Motor neuron (in vitro differentiated cells): ENCODE results near the gene CR1. TPM values are rescaled to one million over a fixed set of nuclear protein-coding genes. Genes with fewer than 3 reads are reported as not detected.
"Not testable (repeated sequence)": the region's sequence is repeated elsewhere in the genome, so short reads cannot be mapped to it uniquely, and the experiment has no call there.

Experiments
- ATAC-seq, 8 experiments: fragments of 200-7000 bp; cut with Tn5 transposase; replicated peaks in 6 of 8; 2 replicates each; pipeline ENCODE4 v1.8.0; 2021; ENCODE audit warnings: mild to moderate bottlenecking in 8 of 8, moderate library complexity in 8 of 8
- H3K27ac ChIP-seq, 2 donors: fragments of 250-450 bp; sonication (Bioruptor Pico); 2 replicates each; pipeline ENCODE4 v1.9.0; 2021; ENCODE audit warnings: antibody characterized with exemption in 2 of 2, mild to moderate bottlenecking in 2 of 2, moderate library complexity in 1 of 2
- H3K4me1 ChIP-seq, 2 donors: fragments of 250-450 bp; sonication (Bioruptor Pico); replicated peaks in 1 of 2; 2 replicates each; pipeline ENCODE4 v1.6.1; 2021; ENCODE audit warnings: antibody characterized with exemption in 2 of 2, mild to moderate bottlenecking in 2 of 2, moderate library complexity in 1 of 2
- H3K4me3 ChIP-seq, 5 donors: fragments of 250-450 bp; sonication (Bioruptor Pico); 2 replicates each; pipeline ENCODE4 v1.9.0; 2021; ENCODE audit warnings: antibody characterized with exemption in 5 of 5, mild to moderate bottlenecking in 5 of 5, moderate library complexity in 4 of 5
- WGBS, 10 experiments: fragments of 450-650 bp; shearing (Covaris generic); methylation state at CpG; one replicate each; pipeline ENCODE4 v1.0.0; 2022; 5-methylcytosine and 5-hydroxymethylcytosine counted together
- in situ Hi-C, 9 experiments: fragments of 400-800 bp; cut with MboI; loops; one replicate each; pipeline ENCODE4 v1.15.0; 2021; ENCODE audit warnings: low sequenced_read_pairs in 9 of 9, low pct_unique_long_range_greater_than_20kb in 2 of 9; ENCODE audit not compliant: unreplicated experiment in 9 of 9
- total RNA-seq, 8 experiments: library from RNA; unstranded; fragments of 300-600 nt; gene quantifications; 2 replicates each; pipeline versions ENCODE4 v1.2.3 to v1.2.4, GENCODE V29; 2022

Gene CR1
- total RNA-seq, 8 experiments from 2014 or later: 0.05 to 1.1 (median 0.25) TPM; not detected in 2

DNA sequence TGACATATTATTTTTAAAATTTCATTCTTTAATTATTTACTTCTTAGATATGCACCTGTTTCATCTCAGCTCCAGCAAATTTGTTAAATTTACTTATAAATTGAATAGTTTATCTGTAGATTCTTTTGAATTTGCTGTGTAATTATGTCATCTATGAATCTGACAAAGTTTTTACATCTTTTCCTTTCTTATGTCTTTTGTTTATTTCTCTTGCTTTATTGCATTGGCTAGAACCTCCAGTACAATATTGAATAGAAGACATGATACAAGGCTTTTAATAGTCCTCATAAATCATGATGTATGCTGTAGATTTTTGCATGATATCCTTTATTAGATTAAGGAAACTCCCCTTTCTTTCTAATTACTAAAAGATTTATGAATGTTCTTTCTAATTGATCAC lies 20.8 kb downstream of the CR1 start:
- in situ Hi-C loops: no loop called here
- no peak for ATAC-seq
- Histone ChIP-seq H3K27ac (no peak overlapping the region), H3K4me1 (no peaks in the 10 kb centered on the region), H3K4me3 (no peak overlapping the region)

DNA sequence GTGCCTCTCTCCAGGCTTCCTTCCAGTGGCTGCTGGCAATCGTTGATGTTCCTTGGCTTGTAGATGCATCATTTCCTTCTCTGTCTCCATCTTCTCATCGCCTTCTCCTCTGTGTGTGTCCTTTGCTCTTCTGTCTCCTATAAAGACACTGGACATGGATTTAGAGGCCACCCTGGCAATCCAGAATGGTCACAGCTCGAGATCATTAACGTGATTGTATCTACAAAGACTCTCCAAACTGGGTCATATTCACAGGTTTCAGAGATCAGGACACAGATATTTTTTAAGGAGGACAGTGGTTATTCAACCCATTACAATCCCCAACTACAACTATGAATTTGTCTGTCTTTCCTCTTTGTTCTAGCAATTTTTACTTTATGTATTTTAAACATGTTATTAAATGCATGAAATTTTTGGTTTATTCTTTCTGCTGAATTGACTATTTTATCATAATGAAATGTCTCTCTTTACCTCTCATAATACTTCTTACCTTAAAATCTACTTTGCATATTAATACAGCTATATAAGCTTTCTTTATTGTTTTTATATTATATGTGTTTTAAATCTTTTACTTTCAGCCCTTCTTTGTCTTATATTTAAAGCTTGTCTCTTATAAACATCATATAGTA lies 22.8 kb downstream of the CR1 start:
- Histone ChIP-seq H3K4me3 (no peak overlapping the region), H3K4me1 (no peaks in the 10 kb centered on the region), H3K27ac (no peak overlapping the region)
- no peak for ATAC-seq
- in situ Hi-C loops: no loop called here
- 0 to 100% (median 79%) methylated on average over 1 to 4 of the region's 4 CpGs; no CpG with 5 or more reads in 1 of the 10 experiments for WGBS, 10 experiments

DNA sequence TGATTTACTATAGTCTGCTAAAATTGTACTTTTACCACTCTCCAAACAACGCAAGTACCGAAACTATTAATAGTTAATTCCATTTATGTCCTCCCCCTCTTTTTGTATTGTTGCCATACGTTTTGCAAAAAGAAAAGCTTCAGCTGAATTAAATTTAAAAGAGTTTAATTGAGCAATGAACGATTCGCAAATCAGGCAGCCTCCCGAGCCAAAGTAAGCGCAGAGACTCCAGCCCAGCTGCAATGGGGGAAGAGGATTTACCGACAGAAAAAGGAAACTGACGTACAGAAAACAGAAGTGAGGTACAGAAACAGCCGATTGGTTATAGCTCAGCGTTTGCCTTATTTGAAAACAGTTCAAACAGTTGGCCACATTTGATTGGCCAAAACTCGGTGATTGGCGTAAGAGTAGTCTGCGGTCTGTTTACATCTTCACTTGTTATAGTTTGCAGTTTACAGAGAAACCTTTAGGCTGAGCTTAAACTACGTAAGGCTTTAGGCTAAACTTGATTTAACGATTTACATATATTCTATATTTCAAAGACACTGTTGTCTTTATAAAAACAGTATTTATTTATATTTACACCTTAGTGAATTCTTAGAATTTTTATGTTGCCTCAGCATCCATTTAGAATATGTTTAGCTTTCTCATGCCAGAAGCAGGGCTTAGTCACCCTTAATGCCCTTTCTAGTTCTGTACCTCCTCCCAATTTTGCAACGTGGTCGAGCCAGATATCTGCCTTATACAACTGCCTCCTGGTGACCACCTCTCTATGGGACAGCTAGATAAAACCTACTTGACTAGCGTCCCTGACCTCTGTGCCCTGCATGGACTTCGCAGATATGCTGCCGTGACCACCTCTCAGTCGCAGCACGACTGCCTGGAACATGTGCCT lies 23.8 kb downstream of the CR1 start:
- H3K27ac ChIP-seq: no peak overlapping the region
- peak in 2 of 8 experiments; percentile 68 to 78 for ATAC-seq
- no peaks in the 10 kb centered on the region for H3K4me1 ChIP-seq
- in situ Hi-C loops: no loop called here
- WGBS, 10 experiments: 13 to 95% (median 84%) methylated on average over 4 to 23 of the region's 23 CpGs
- H3K4me3 ChIP-seq: no peak overlapping the region

DNA sequence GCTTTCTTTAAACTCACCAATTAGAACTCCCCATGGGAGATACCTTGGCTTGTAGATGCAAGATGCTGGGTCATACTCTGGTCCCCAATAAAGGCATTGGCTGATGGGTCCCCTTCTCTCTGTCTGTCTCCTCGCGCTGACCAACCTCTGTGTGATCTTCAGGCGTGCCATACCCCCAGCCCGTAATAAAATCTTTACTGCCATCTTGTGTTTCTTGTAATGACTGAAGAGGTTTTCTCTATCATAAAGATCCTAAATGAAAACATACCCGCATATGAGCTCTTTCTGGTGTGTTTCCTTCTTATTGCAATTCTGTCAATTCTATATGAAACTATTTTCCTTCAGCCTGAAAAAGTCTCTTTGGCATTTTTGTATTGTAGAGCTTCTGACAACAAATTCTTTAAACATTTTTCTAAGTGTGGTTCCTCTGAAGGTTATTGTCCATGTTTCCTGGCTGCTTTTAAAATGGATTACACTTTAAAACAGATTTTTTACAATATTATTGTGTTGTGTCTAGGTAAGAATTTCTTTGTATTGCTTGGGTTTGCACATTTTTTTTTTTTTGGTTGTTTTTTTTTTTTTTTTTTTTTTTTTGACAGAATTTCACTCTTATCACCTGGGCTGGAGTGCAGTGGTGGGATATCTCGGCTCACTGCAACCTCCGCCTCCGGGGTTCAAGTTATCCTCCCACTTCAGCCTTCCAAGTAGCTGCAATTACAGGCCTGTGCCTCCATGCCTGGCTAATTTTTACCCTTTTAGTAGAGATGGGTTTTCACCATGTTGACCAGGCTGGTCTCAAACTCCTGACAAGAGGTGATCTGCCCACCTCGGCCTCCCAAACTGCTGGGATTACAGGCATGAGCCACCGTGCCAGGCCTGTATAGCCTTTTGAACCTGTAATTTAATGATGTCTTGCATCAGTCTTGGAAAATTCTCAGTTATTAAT lies 24.7 kb downstream of the CR1 start:
- in situ Hi-C loops, ATAC-seq, H3K27ac ChIP-seq, H3K4me1 ChIP-seq, H3K4me3 ChIP-seq: not testable (repeated sequence)
- WGBS, 10 experiments: 53 to 100% (median 90%) methylated on average over 1 to 9 of the region's 10 CpGs

DNA sequence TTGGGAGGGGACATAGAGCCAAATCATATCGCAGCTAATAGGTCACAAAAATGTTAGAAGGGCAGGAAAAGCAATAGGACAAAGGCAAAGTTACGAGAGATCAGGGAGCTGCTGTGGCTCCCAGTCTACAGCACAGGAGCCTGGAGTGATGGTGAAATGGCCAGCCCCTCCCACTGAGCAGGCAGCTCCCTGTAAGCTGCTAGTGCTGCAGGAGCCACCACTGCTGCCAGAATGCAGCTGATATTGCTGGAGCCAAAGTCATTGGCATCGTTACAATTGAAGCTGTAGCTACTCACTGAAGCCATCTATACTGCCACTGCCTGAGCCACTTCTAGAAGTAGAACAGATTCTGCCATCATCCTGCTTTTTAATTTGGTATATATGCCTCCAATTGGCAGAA lies 29.3 kb downstream of the CR1 start:
- in situ Hi-C loops, ATAC-seq, H3K4me3 ChIP-seq, H3K4me1 ChIP-seq, H3K27ac ChIP-seq: not testable (repeated sequence)
- WGBS, 10 experiments: 100% methylated on average over 1 of the region's 3 CpGs; no CpG with 5 or more reads in 9 of the 10 experiments

DNA sequence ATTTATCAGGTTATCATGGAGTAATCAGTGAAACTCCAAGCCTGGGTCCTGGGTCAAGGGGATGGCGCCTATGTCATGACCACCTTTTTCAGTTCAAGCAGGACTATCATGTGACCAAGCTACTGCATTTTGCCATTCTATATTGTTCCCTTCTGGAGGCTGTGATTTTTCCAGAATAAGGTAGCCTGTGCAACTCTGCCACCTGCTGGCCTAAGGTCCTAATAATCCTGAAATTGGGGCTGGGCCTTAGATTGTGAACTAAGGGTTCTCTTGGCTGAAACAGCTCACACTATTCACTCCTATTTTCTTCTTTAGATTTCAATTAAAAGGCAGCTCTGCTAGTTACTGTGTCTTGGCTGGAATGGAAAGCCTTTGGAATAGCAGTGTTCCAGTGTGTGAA lies 32.4 kb downstream of the CR1 start:
- H3K4me1 ChIP-seq, H3K4me3 ChIP-seq, in situ Hi-C loops, H3K27ac ChIP-seq: not testable (repeated sequence)
- ATAC-seq: peak; percentile 11 to 88 (median 50)
- no CpG with 5 or more reads among the region's 1 CpG for WGBS, 10 experiments

DNA sequence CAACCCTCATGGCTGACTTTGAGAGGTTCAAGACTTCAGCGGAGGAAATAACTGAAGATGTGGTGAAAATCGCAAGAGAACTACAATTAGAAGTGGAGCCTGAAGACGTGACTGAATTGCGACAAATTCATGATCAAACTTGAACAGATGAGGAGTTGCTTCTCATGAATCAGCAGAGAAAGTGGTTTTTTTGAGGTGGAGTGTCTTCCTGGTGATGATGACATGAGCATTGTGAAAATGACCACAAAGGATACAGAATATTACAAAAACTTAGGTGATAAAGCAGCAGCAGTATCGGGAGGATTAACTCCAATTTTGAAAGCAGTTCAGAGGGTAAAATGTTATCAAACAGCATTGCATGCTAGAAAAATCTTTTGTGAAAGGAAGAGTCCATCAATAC lies 40.3 kb downstream of the CR1 start:
- WGBS, 10 experiments: no CpG with 5 or more reads among the region's 5 CpGs
- in situ Hi-C loops, H3K4me3 ChIP-seq, ATAC-seq, H3K27ac ChIP-seq, H3K4me1 ChIP-seq: not testable (repeated sequence)

DNA sequence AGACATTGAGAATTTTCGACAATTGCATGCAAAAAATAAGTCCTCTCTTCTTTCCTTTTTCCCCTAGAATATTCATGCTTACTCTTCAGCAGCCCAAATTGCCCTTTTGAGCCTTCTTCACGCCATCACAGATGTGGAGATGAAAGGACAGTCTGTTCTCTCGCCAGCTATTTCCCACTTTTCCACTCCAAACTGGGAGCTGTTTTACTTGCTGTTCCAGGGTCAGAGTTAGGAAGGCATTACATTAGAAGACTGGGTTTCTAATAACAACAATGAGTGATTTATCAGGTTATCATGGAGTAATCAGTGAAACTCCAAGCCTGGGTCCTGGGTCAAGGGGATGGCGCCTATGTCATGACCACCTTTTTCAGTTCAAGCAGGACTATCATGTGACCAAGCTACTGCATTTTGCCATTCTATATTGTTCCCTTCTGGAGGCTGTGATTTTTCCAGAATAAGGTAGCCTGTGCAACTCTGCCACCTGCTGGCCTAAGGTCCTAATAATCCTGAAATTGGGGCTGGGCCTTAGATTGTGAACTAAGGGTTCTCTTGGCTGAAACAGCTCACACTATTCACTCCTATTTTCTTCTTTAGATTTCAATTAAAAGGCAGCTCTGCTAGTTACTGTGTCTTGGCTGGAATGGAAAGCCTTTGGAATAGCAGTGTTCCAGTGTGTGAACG lies 50.9 kb downstream of the CR1 start:
- WGBS, 10 experiments: no CpG with 5 or more reads among the region's 5 CpGs
- H3K4me3 ChIP-seq, H3K27ac ChIP-seq, H3K4me1 ChIP-seq, in situ Hi-C loops: not testable (repeated sequence)
- peak in 7 of 8 experiments; percentile 22 to 91 (median 43) for ATAC-seq

DNA sequence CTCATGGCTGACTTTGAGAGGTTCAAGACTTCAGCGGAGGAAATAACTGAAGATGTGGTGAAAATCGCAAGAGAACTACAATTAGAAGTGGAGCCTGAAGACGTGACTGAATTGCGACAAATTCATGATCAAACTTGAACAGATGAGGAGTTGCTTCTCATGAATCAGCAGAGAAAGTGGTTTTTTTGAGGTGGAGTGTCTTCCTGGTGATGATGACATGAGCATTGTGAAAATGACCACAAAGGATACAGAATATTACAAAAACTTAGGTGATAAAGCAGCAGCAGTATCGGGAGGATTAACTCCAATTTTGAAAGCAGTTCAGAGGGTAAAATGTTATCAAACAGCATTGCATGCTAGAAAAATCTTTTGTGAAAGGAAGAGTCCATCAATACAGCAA lies 58.9 kb downstream of the CR1 start:
- WGBS, 10 experiments: no CpG with 5 or more reads among the region's 5 CpGs
- in situ Hi-C loops, H3K27ac ChIP-seq, ATAC-seq, H3K4me3 ChIP-seq, H3K4me1 ChIP-seq: not testable (repeated sequence)

DNA sequence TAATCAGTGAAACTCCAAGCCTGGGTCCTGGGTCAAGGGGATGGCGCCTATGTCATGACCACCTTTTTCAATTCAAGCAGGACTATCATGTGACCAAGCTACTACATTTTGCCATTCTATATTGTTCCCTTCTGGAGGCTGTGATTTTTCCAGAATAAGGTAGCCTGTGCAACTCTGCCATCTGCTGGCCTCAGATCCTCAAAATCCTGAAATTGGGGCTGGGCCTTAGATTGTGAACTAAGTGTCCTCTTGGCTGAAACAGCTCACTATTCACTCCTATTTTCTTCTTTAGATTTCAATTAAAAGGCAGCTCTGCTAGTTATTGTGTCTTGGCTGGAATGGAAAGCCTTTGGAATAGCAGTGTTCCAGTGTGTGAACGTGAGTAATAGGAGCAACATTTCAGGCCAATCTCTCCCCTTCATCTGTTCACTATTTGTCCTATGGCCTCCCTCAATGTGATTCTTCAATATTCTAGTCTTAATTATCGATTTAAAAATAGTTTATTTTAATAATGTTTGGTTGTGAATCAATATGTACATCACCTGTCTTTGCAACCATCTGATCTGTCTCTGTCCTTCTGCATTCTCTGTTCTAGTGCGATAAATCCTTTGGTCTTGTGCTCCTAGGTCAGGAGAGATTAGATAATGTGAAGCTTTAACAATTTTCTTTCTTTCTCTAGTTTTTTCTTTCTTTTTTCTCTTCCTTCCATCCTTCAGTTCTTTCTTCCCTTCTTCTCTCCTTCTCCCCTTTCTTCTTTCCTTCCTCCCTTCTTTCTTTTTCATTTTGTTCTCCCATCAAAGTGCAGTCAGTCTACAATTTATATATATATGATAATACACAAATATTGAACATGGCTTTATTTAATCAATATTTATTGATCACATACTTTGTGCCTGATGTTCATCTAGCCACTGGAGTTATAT lies 69.8 kb downstream of the CR1 start:
- in situ Hi-C loops: no loop called here
- ATAC-seq: peak in 7 of 8 experiments; percentile 29 to 84 (median 50)
- Histone ChIP-seq H3K4me3 (no peak overlapping the region), H3K27ac (no peak overlapping the region), H3K4me1 (peaks cover 0 to 3% of the 10 kb centered on the region in 2 donors)
- 22 to 70% (median 61%) methylated on average over 2 to 3 of the region's 4 CpGs for WGBS, 10 experiments

DNA sequence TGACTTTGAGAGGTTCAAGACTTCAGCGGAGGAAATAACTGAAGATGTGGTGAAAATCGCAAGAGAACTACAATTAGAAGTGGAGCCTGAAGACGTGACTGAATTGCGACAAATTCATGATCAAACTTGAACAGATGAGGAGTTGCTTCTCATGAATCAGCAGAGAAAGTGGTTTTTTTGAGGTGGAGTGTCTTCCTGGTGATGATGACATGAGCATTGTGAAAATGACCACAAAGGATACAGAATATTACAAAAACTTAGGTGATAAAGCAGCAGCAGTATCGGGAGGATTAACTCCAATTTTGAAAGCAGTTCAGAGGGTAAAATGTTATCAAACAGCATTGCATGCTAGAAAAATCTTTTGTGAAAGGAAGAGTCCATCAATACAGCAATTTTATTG lies 76.0 kb downstream of the CR1 start:
- in situ Hi-C loops, H3K27ac ChIP-seq, H3K4me3 ChIP-seq, H3K4me1 ChIP-seq, ATAC-seq: not testable (repeated sequence)
- WGBS, 10 experiments: no CpG with 5 or more reads among the region's 5 CpGs

DNA sequence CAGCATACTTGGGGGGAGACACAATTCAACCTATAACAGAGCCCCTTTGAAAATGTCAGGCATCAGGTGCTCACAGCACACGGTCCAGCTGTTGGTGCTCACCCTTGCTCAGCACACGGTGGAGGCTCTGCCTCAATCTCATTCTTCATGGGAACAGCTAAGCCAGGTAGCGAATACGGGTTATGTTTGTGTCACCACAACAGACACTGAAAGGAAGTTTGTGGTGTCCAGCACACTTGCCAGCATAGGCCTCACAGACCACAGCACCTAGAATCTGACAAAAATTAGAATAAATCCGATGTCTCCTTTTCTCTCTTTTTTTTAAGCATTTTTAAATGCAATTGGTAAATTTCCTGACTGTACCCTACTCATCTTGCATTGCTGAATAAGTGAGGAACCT lies 77.1 kb downstream of the CR1 start:
- ATAC-seq, H3K4me3 ChIP-seq, H3K27ac ChIP-seq, in situ Hi-C loops, H3K4me1 ChIP-seq: not testable (repeated sequence)
- 92 to 93% methylated on average over 2 to 3 of the region's 5 CpGs; no CpG with 5 or more reads in 8 of the 10 experiments for WGBS, 10 experiments
